SK-N-SH treated with all-trans-retinoic acid at 6 μM for 48 hours (cell line): ENCODE measurements around the gene SPTB.

Experiments used
- ATAC-seq: fragments of 200-7000 bp; cut with Tn5 transposase; 3 replicates; pipeline ENCODE4 v1.9.1; 2020; ENCODE audit warnings: mild to moderate bottlenecking, moderate library complexity
- ARNTL ChIP-seq: fragments of 450-650 bp; formaldehyde crosslinking; IDR thresholded peaks from 2 replicates; pipeline ENCODE4 v1.5.0; 2020; ENCODE audit warnings: low read depth, mild to moderate bottlenecking, moderate library complexity, borderline replicate concordance
- BACH2 ChIP-seq: fragments of 250-450 bp; sonication (Bioruptor Pico); IDR thresholded peaks from 2 replicates; pipeline ENCODE4 v1.9.0; 2021; ENCODE audit warnings: mild to moderate bottlenecking, borderline replicate concordance
- CREB5 ChIP-seq: fragments of 250-450 bp; sonication (Bioruptor Pico); IDR thresholded peaks from 2 replicates; pipeline ENCODE4 v1.5.1; 2020; ENCODE audit warnings: low read depth, mild to moderate bottlenecking, moderate library complexity
- CSDC2 ChIP-seq: fragments of 250-450 bp; sonication (Bioruptor Pico); IDR thresholded peaks from 2 replicates; pipeline ENCODE4 v1.5.0; 2020; ENCODE audit warnings: mild to moderate bottlenecking, moderate library complexity
- CSRNP3 ChIP-seq: fragments of 250-450 bp; sonication (Bioruptor Pico); IDR thresholded peaks from 2 replicates; pipeline ENCODE4 v1.5.1; 2021; ENCODE audit warnings: mild to moderate bottlenecking, moderate library complexity
- ESRRG ChIP-seq: fragments of 250-450 bp; sonication (Bioruptor Pico); IDR thresholded peaks from 2 replicates; pipeline ENCODE4 v1.6.1; 2021; ENCODE audit warnings: mild to moderate bottlenecking
- GLIS3 ChIP-seq: fragments of 250-450 bp; sonication (Bioruptor Pico); IDR thresholded peaks from 2 replicates; pipeline ENCODE4 v1.5.0; 2020; ENCODE audit warnings: mild to moderate bottlenecking, moderate library complexity
- ISL1 ChIP-seq: fragments of 250-450 bp; sonication (Bioruptor Pico); IDR thresholded peaks from 2 replicates; pipeline ENCODE4 v2.1.2; 2022; ENCODE audit warnings: mild to moderate bottlenecking, moderate library complexity
- PATZ1 ChIP-seq: fragments of 250-450 bp; sonication (Bioruptor Pico); IDR thresholded peaks from 2 replicates; pipeline ENCODE4 v1.8.0; 2020; ENCODE audit warnings: mild to moderate bottlenecking, moderate library complexity, borderline replicate concordance
- POU6F1 ChIP-seq: fragments of 250-450 bp; sonication (Bioruptor Pico); IDR thresholded peaks from 2 replicates; pipeline ENCODE4 v1.8.0; 2021; ENCODE audit warnings: low read depth, mild to moderate bottlenecking, moderate library complexity, borderline replicate concordance
- PPARA ChIP-seq: fragments of 250-450 bp; sonication (Bioruptor Pico); IDR thresholded peaks from 2 replicates; pipeline ENCODE4 v1.5.0; 2020; ENCODE audit warnings: mild to moderate bottlenecking, borderline replicate concordance
- RARB ChIP-seq: fragments of 250-450 bp; sonication (Bioruptor Pico); IDR thresholded peaks from 2 replicates; pipeline ENCODE4 v1.8.0; 2021; ENCODE audit warnings: mild to moderate bottlenecking, moderate library complexity
- TCF4 ChIP-seq: fragments of 250-450 bp; sonication (Bioruptor Pico); IDR thresholded peaks from 2 replicates; pipeline ENCODE4 v1.8.0; 2021; ENCODE audit warnings: mild to moderate bottlenecking, moderate library complexity, borderline replicate concordance
- TOX ChIP-seq: fragments of 250-450 bp; sonication (Bioruptor Pico); IDR thresholded peaks from 2 replicates; pipeline ENCODE4 v1.8.0; 2021; ENCODE audit warnings: mild to moderate bottlenecking, moderate library complexity, borderline replicate concordance
- TSHZ2 ChIP-seq: fragments of 250-450 bp; sonication (Bioruptor Pico); IDR thresholded peaks from 2 replicates; pipeline ENCODE4 v1.5.0; 2020; ENCODE audit warnings: mild to moderate bottlenecking, moderate library complexity
- ZC3H10 ChIP-seq: fragments of 250-450 bp; sonication (Bioruptor Pico); IDR thresholded peaks from 2 replicates; pipeline ENCODE4 v1.5.1; 2021; ENCODE audit warnings: mild to moderate bottlenecking, moderate library complexity
- ZFP3 ChIP-seq: fragments of 250-450 bp; sonication (Bioruptor Pico); IDR thresholded peaks from 2 replicates; pipeline ENCODE4 v1.5.0; 2020; ENCODE audit warnings: mild to moderate bottlenecking, moderate library complexity
- ZFP30 ChIP-seq: fragments of 450-650 bp; formaldehyde crosslinking; IDR thresholded peaks from 2 replicates; pipeline ENCODE4 v1.5.0; 2022; ENCODE audit warnings: mild to moderate bottlenecking, moderate library complexity
- ZNF565 ChIP-seq: fragments of 450-650 bp; formaldehyde crosslinking; conservative IDR thresholded peaks from 2 replicates; pipeline ENCODE4 v1.5.0; 2020; ENCODE audit warnings: low read depth, mild to moderate bottlenecking, moderate library complexity
- ZNF70 ChIP-seq: fragments of 450-650 bp; formaldehyde crosslinking; IDR thresholded peaks from 2 replicates; pipeline ENCODE4 v1.5.0; 2020; ENCODE audit warnings: mild to moderate bottlenecking, moderate library complexity
- ZNF8 ChIP-seq: fragments of 450-650 bp; formaldehyde crosslinking; IDR thresholded peaks from 2 replicates; pipeline ENCODE4 v1.5.0; 2020; ENCODE audit warnings: mild to moderate bottlenecking, moderate library complexity

Gene SPTB

GRCh38 chr14:64769096-64770020, 110.3 kb downstream of the SPTB start:
- ATAC-seq = no peak
- TF ChIP-seq TCF4 (CRISPR knock-in tag) (no peak), PATZ1 (CRISPR knock-in tag) (no peak), ZNF70 (CRISPR knock-in tag) (no peak), ZFP30 (CRISPR knock-in tag) (no peak), POU6F1 (CRISPR knock-in tag) (no peak), BACH2 (no peak), GLIS3 (CRISPR knock-in tag) (no peak), ZNF8 (CRISPR knock-in tag) (no peak), PPARA (CRISPR knock-in tag) (no peak), ESRRG (CRISPR knock-in tag) (no peak), ZNF565 (CRISPR knock-in tag) (no peak), ZFP3 (CRISPR knock-in tag) (no peak), ARNTL (CRISPR knock-in tag) (no peak), RARB (CRISPR knock-in tag) (no peak), ZC3H10 (CRISPR knock-in tag) (no peak), ISL1 (no peak), TOX (CRISPR knock-in tag) (no peak), CREB5 (CRISPR knock-in tag) (no peak), CSRNP3 (no peak), CSDC2 (CRISPR knock-in tag) (no peak)

- no peak for TF ChIP-seq CREB5 (CRISPR knock-in tag)
- no peak for TF ChIP-seq ZNF8 (CRISPR knock-in tag)
- TF ChIP-seq TSHZ2 (CRISPR knock-in tag) = no peak
- no peak for TF ChIP-seq TCF4 (CRISPR knock-in tag)
- TF ChIP-seq GLIS3 (CRISPR knock-in tag) = no peak
- TF ChIP-seq ZFP30 (CRISPR knock-in tag) = no peak
- no peak for TF ChIP-seq CSDC2 (CRISPR knock-in tag)
- no peak for ATAC-seq
Observed at GRCh38 chr14:64768401-64769095, 111.2 kb downstream of the SPTB start.
